Activated CD8-positive, alpha-beta T cell treated with anti-CD3 and anti-CD28 coated beads, Interleukin-2, amount 10 ng/mL, durations not matched to agents 7 days and 5 days (primary cell): ENCODE results near the gene CRYBB2. TPM values are rescaled to one million over a fixed set of nuclear protein-coding genes. Genes with fewer than 3 reads are reported as not detected.
"Not testable (repeated sequence)": the region's sequence is repeated elsewhere in the genome, so short reads cannot be mapped to it uniquely, and the experiment has no call there.

ENCODE experiments used
- ATAC-seq: fragments of 150-1000 bp; cut with Tn5 transposase; one replicate; pipeline ENCODE4 v1.10.0; 2021; ENCODE audit warnings: moderate library complexity
- CTCF ChIA-PET: fragments of 350-600 bp; sonication (Branson Sonifier 250); formaldehyde crosslinking; loops from one replicate; lab custom pipeline; 2021; ENCODE audit warnings: antibody characterized with exemption; lab: Charles Lee
- POLR2A ChIA-PET: fragments of 350-600 bp; sonication (Branson Sonifier 250); formaldehyde crosslinking; loops from one replicate; lab custom pipeline; 2021; ENCODE audit warnings: antibody characterized with exemption; lab: Charles Lee
- DNase-seq: peaks from one replicate; pipeline ENCODE4 v3.0.0-alpha.2; 2020
- H3K27ac Mint-ChIP-seq: one replicate; pipeline ENCODE4 v1.8.0; 2021; ENCODE audit warnings: mild to moderate bottlenecking, mixed read lengths
- H3K27me3 Mint-ChIP-seq: one replicate; pipeline ENCODE4 v1.8.0; 2021; ENCODE audit warnings: low read depth, mixed read lengths
- H3K36me3 Mint-ChIP-seq: one replicate; pipeline ENCODE4 v1.8.0; 2021; ENCODE audit warnings: low read depth, mixed read lengths
- H3K4me1 Mint-ChIP-seq: one replicate; pipeline ENCODE4 v1.8.0; 2021; ENCODE audit warnings: low read depth, mixed read lengths
- H3K4me3 Mint-ChIP-seq: one replicate; pipeline ENCODE4 v1.8.0; 2021; ENCODE audit warnings: mild to moderate bottlenecking, mixed read lengths
- H3K9me3 Mint-ChIP-seq: one replicate; pipeline ENCODE4 v1.8.0; 2022; ENCODE audit warnings: mixed read lengths; ENCODE audit not compliant: insufficient read depth
- total RNA-seq, 2 experiments: library from RNA; stranded (reverse); gene quantifications; one replicate each; pipeline ENCODE4 v1.2.3, GENCODE V29; 2021

Gene CRYBB2
- total RNA-seq, 2 experiments from 2014 or later, result not detected

- H3K9me3 Mint-ChIP-seq, CTCF ChIA-PET, POLR2A ChIA-PET, ATAC-seq, H3K27ac Mint-ChIP-seq, H3K4me3 Mint-ChIP-seq, DNase-seq, H3K36me3 Mint-ChIP-seq, H3K4me1 Mint-ChIP-seq: not testable (repeated sequence)
- peaks cover 27% of the 10 kb centered on the region for H3K27me3 Mint-ChIP-seq
Observed at GRCh38 chr22:25238058-25238457, 18.6 kb downstream of the CRYBB2 start.

DNA sequence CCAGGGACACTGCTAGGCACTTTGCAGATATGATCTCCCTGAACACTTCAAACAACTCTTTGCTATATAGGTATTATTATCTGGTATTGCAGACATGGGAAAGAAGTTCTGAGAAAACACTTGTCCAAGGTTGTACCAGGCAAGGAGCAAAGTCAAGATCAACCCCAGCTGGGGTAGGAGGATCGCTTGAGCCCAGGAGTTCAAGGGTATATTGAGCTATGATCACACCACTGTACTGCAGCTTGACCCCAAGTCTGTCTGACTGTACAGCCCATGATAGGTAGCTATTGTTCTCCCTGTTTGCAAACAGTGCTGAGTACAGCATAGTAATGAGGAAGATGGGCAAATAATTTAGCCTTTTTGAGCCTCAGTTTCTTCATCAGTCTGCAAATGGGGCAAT, 35.7 kb downstream of the CRYBB2 start:
- POLR2A ChIA-PET, ATAC-seq, DNase-seq, H3K27me3 Mint-ChIP-seq, H3K4me1 Mint-ChIP-seq, H3K9me3 Mint-ChIP-seq, H3K36me3 Mint-ChIP-seq, CTCF ChIA-PET, H3K4me3 Mint-ChIP-seq, H3K27ac Mint-ChIP-seq: not testable (repeated sequence)

DNA sequence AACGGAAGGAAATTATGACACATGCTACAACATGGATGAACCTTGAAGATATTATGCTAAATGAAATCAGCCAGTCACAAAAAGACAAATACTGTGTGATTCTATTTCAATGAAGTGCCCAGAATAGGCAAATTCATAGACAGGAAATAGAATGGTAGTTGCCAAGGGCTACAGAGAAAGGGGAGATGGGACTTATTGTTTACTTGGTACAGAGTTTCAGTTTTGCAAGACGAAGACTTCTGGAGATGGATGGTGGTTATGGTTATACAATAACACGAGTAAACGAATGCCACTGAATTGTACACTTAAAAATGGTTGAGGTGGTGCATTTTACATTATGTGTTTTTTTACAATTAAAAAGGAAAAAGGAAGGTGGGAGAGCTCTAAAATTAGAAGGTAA, 48.1 kb downstream of the CRYBB2 start:
- H3K4me1 Mint-ChIP-seq, CTCF ChIA-PET, DNase-seq, ATAC-seq, H3K27ac Mint-ChIP-seq, H3K36me3 Mint-ChIP-seq, H3K27me3 Mint-ChIP-seq, H3K9me3 Mint-ChIP-seq, H3K4me3 Mint-ChIP-seq: not testable (repeated sequence)
- POLR2A ChIA-PET, result interaction anchor here (0.7 kb wide), 1 partner anchor 66 kb away, joined by 3 read pairs; no protein-coding TSS in a partner anchor

DNA sequence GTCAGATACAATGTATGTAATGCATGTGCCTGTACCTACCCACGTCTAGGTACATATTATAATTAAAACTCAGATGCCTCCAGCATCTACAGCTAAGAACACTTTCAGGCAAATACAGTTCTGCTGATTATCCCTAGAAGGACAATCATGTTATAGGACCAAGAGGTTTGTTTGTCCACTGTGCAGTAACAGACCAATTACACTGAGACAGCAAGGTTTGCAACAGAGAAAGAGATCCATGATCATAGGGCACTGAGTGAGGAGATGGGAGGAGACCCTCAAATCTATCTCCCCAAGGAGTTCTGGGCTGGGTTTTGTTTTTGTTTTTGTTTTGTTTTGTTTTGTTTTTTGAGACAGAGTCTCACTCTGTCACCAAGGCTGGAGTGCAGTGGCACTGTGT, 49.5 kb downstream of the CRYBB2 start:
- POLR2A ChIA-PET, H3K4me3 Mint-ChIP-seq, H3K36me3 Mint-ChIP-seq, H3K4me1 Mint-ChIP-seq, H3K27me3 Mint-ChIP-seq, ATAC-seq, DNase-seq, H3K27ac Mint-ChIP-seq, CTCF ChIA-PET, H3K9me3 Mint-ChIP-seq: not testable (repeated sequence)

GRCh38 chr22:25270061-25270460, 50.6 kb downstream of the CRYBB2 start:
- H3K4me1 Mint-ChIP-seq, POLR2A ChIA-PET, H3K36me3 Mint-ChIP-seq, H3K9me3 Mint-ChIP-seq, CTCF ChIA-PET, H3K27ac Mint-ChIP-seq, H3K27me3 Mint-ChIP-seq, ATAC-seq, DNase-seq, H3K4me3 Mint-ChIP-seq: not testable (repeated sequence)

DNA sequence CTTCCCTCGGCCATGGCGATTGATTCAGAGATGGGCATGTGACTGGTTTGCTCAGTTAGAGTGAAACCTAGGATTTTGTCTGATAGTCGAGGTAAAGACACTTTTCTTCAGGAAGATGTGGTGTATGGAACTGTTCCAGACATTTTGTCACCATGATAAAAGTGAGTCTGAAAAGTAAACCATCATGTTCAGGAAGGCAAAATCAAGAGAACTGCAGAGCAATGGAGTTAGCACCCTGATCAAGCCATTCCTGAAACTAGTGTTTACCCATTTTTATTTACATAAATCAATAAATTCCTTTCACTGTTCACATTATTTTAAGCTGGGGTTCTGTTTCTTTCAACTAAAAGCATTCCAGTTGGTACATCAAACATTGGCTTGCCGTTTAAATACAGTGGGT, 53.8 kb downstream of the CRYBB2 start:
- CTCF ChIA-PET, result not testable (repeated sequence)

DNA sequence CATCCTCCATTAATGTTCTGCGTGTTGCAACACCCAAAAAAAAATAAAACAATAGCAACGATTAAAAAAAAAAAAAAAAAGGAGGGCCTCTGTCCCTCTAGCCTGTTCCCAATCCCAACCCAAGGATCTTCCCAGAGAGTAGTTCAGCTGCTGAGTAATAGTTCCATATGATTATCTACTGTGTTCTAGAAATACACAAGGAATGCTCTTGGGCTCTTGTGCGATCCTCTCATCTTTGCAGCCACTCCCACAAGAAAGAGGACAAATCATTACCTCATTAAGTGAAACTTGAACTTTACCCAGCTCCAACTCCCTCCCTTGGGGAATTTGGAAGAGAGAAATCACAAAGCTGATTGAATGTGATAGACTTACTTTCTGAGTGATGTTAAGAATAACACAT, 54.5 kb downstream of the CRYBB2 start:
- CTCF ChIA-PET, H3K27ac Mint-ChIP-seq, DNase-seq, POLR2A ChIA-PET, H3K4me3 Mint-ChIP-seq, H3K36me3 Mint-ChIP-seq, H3K9me3 Mint-ChIP-seq, ATAC-seq, H3K4me1 Mint-ChIP-seq: not testable (repeated sequence)
- peaks cover 13% of the 10 kb centered on the region for H3K27me3 Mint-ChIP-seq

More for the DNA sequence above, 53.8 kb downstream of the CRYBB2 start:
- H3K4me3 Mint-ChIP-seq, DNase-seq, H3K4me1 Mint-ChIP-seq, ATAC-seq, H3K27ac Mint-ChIP-seq, POLR2A ChIA-PET, H3K9me3 Mint-ChIP-seq, H3K36me3 Mint-ChIP-seq: not testable (repeated sequence)
- H3K27me3 Mint-ChIP-seq, result peaks cover 13% of the 10 kb centered on the region

- H3K4me1 Mint-ChIP-seq, H3K36me3 Mint-ChIP-seq, H3K4me3 Mint-ChIP-seq, H3K27ac Mint-ChIP-seq, POLR2A ChIA-PET, CTCF ChIA-PET, H3K9me3 Mint-ChIP-seq, DNase-seq, ATAC-seq: not testable (repeated sequence)
- peaks cover 51% of the 10 kb centered on the region for H3K27me3 Mint-ChIP-seq
Observed at GRCh38 chr22:25280118-25280517, 60.7 kb downstream of the CRYBB2 start.

Other genes starting within 250 kb of the CRYBB2 start
- gene CRYBB3, start 19.8 kb upstream of the CRYBB2 start, total RNA-seq, result not detected